GM18907 (cell line): ENCODE data around the gene SPIRE2.
"Not testable (repeated sequence)": the region's sequence is repeated elsewhere in the genome, so short reads cannot be mapped to it uniquely, and the experiment has no call there.

Experiments used
- ATAC-seq: cut with Tn5 transposase; IDR thresholded peaks from one replicate; pipeline ENCODE4 v1.9.1; 2021; ENCODE audit warnings: mild to moderate bottlenecking, moderate library complexity; ENCODE audit not compliant: unreplicated experiment

Gene SPIRE2

DNA sequence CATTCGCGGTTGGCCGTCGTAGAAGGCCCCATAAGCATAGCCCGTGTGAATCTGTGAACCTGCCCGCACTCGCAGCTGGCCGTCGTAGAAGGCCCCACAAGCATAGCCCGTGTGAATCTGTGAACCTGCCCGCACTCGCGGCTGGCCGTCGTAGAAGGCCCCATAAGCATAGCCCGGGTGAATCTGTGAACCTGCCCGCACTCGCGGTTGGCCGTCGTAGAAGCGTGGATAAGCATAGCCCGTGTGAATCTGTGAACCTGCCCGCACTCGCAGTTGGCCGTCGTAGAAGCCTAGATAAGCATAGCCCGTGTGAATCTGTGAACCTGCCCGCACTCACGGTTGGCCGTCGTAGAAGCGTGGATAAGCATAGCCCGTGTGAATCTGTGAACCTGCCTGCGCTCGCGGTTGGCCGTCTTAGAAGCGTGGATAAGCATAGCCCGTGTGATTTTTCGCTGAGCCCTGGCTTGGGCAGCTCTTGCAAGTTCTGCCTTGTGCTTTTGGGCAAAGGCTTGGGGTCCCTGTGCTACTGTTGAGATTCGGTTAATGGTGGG lies 6.6 kb downstream of the SPIRE2 start:
- ATAC-seq = not testable (repeated sequence)

DNA sequence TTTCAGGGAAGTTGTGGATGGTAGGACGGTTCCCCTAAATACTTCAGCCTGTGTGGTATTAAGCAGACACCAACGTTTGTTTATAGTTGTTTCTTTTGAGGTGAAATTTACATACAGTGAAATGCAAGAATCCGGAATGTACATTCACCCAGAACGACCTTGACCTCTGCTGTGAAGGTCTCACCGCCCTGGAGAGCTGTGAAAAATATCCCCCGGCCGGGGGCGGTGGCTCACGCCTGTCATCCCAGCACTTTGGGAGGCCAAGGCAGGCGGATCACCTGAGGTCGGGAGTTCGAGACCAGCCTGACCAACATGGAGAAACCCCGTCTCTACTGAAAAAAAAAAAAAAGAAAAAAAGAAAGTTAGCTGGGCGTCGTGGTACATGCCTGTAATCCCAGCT lies 8.2 kb downstream of the SPIRE2 start:
- ATAC-seq = not testable (repeated sequence)

DNA sequence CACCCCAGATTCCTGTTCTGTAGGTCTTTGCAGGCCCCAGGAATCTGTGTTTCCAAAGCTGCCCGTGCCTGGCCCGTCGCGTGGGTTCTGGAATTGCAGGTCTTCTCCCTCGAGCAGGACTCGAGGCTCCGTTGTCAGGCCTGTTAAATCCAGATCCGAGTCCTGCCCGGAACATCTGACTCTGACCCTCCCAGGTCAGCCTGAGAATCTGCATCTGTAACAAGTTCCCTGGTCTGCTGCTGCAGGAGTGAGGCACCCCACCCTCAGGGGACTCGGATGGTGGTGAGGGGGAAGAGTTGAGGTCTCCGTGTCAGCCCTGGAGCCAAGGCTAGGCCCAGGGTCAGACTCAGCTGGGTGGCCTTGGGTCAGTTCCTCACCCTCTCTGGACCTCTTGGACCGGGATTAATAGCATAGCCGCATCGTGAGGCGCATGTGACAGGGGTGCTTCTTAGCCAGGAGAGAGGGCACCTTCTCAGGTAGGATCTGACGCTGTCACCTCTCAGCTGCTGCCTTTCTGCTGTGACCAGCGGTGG lies 8.8 kb downstream of the SPIRE2 start:
- ATAC-seq = no peak

DNA sequence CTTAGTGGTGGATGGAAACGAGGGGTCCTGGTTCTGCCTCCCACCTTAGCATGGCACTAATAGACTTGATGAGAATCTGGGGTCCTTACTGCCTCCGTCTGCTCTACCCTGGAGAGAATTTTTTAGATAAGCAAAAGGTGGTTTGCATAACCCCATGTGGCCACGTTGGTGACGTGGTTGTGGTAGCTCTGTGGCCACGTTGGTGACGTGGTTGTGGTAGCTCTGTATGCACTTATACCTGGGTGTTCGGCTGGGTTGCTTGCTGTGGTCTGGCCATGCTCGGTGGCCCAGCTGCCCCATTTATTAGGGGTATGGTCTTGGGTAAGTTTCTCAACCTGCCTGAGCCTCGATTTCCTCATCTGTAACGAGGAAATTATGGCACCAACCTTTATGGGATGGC lies 13.0 kb downstream of the SPIRE2 start:
- ATAC-seq = no peak

DNA sequence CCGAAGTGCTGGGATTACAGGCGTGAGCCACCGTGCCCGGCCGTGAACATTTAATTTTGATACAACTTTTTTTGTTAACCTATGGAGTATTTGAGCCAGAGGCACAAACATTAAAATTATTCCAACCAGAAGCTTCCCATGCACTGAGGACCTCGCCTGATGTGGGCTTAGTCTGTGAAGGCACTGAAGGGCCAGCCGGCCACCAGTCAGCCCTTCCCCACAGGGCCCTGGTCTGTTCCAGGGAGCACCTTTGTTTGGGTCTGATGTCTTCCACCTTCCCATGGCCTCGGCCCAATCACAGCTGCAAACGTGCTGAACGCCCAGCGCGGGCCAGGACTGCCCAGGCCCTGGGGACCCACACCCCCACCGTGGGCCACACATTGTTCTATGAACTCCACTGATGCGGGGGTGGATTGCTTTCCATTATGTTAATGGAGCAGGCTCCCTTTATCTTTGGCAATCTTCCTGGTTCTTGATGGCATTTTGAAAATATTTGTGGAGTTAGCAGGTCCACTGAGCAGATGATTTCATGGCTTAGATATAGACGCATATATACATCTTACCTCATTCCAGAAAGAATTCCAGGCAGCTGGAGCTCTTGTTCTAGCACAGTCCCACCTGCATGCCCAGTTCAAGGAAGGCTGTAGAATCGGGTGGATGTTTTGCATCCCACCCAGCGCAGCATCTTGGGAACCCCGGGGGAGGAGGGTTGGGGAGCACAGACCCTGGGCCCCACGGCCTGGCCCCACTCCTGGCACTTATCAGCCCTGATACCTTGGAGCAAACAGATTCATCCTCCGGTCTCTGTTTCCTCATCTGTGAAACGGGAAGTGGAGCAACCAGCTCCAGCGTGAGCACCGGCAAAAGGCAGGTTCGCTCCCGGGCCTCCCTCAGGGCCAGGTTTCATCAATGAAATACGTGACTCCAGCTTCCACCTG lies 14.5 kb downstream of the SPIRE2 start:
- no peak for ATAC-seq

DNA sequence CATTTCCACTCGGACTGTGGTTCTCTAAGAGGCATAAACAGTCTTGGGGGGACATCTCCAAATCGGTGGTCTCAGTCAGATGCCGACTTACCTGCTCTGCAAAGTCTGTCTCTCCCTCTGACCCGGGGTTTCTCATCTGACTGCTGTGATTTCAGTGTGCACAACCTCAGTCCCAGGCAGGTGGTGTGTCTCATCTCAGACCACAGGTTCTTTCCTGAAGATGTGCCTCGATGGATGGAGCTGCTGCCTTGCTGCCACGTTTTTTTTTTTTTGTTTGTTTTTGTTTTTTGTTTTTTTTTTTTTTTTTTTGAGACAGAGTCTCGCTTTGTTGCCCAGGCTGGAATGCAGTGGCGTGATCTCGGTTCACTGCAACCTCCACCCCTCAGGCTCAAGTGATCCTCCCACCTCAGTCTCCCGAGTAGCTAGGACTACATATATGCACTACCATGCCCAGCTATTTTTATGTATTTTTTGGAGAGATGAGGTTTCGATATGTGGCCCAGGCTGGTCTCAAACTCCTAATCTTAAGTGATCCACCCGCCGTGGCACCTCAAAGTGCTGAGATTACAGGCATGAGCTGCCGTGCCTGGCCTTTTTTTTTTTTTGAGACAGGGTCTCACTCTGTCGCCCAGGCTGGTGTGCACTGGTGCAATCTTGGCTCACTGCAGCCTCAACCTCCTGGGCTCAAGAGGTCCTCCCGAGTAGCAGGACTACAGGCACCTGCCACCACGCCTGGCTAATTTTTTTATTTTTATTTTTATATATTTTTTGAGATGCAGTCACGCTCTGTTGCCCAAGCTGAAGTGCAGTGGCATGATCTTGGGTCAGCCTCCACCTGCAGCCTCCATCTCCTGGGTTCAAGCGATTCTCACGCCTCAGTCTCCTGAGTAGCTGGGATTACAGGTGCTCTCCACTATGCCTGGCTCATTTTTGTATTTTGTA lies 15.4 kb downstream of the SPIRE2 start:
- ATAC-seq = no peak

DNA sequence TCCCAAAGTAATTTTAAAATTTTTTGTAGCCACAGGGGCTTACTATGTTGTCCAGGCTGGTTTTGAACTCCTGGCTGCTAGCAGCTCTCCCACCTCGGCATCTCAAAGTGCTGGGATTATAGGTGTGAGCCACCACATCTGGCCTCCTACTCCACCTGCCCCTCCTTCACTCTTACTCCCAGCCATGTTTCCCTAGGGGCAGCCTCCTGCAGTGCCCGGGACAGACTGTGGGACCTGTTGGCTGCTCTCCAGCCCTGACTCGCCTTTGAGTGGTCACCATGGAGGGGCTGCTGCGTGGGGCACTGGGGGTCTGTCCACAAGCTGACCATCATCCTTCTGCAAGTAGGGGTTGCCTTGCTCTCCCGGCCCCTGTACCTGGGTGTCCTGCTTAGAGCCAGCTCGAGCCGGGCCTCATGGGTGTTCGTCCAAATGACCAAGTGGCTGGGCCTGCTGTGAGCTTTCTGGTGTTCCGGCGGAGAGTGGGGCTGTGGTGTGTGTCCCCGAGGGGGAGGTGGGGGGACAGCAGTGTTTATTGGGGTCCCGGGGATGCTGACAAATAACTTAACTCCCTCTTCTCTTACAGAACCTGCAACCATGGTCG lies 16.6 kb downstream of the SPIRE2 start:
- no peak for ATAC-seq

DNA sequence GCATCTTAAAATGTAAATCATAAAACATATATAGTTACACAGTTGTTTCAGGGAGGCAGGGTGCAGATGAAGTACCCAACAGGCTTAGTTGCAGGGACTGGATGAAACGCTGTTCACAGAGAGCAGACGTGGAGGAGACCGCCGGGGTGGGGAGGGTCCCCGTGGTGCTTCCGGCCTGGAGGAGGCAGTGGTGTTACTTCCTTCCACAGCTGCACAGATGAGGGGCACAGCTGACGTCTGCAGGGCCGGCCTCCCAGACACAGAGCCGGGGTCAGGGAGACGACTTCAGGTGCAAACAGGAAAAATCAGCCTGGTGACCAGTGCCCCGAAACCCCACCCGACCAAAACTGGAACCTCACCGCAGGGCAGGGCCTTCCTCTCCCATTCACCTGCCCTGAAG lies 17.1 kb downstream of the SPIRE2 start:
- ATAC-seq = no peak

DNA sequence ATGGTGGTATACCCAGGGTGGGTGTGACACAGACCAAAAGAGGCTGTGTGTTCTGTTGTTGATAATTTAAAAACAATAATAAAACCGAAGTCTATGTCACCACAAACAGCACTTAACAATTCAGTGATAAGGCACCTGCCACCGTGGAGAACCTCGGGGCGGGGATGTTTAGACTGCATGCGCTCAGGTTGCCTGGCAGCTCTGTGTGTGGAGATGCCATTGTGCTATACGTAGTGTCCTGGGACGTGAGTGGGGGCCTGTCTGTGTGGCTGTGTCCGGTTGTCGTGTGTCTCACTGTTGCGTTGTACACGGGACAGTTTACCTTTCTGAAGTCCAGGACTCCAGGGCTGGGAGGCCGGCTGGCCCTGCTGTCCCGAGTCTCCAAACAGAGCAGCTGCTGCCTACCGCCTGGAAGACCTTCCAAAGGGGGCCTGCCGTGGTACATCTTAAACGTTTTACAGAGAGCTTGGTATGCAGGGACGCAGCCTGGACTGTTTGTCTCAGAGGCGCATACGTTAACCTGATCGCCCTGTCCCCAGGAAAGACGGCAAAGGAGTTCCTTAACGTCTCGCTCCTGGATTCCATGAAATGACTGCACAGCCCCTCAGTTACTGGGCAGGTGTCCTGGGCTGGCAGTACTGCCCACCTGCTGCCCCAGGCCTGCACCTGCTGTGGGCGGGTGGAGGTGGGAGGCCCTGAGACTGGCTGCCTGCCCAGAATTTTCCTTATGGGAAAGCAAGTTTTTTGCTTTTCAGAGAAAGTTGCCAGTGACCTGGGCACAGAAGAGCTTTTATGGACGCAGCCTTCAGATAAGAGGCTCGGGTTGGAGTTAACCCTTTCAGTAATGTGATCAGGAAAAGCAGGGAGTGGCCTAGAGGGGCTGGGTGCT lies 19.0 kb downstream of the SPIRE2 start:
- ATAC-seq = no peak

DNA sequence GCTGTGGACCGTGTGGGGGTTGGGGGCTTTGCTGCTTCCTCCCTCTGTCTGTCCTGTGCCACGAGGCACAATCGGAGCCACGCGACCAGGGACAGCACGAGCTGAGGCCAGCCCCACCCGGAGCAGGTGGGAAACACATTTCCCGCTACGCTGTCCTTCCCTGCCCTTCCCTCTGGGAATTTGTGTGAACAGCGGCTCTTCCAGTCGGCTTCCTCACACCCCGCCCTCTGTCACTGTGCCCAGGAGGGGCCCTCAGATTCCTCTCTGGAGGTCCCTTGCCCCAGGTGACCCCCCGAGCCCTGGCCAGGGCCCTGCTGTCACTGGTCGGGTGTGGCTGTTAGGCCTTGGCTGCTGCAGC lies 19.6 kb downstream of the SPIRE2 start:
- no peak for ATAC-seq

DNA sequence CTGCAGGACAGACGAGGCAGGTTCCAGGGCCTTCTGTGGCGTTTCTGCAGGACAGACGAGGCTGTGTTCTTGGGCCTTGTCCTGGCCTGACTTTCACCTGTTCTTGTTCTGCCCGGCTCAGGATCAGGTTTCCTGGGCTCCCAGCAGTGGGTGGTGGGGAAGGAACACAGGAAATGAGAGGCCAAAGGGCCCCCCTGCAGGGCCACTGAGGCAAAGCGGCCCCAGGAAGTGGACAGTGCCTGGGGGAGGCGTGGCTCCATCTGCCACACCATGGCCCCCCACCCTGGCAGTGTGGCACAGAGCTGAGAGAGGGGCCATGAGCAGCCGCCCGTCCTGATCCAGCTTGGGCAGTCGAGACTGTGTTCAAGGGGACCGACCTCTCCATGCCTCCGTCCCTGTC lies 20.7 kb downstream of the SPIRE2 start:
- no peak for ATAC-seq

DNA sequence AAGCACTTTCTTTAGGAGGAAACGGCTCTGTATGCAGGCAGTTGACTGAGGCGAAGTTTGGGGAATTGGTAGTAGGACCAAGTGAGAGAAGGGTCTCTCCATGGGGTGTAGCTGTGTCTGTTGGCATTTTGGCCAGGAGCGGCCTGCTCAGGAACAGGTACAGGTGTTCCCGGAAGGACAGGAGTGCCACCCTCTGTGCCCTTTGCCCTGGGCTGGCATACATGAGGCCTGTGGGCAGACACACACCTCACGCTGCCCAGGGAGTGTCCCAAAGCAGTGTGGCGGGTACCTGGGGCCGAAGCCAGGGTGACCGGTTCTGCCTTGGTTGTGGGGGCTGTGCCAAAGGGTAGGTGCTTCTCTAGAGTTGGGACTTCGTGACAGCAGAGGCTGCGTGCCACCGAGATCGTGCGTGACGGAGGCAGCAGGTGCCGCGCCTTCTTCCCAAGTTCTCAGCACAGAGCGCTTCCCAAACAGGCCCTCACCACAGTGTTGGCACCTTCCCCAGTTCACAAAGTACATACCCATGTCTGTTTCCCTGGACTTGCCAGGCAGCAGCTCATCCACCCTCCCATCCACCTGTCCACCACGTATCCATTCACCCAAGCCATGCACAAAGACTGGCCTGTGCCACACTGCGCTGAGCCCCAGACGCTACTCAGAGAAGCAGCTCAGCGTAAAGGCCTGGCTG lies 25.2 kb downstream of the SPIRE2 start:
- ATAC-seq = no peak

DNA sequence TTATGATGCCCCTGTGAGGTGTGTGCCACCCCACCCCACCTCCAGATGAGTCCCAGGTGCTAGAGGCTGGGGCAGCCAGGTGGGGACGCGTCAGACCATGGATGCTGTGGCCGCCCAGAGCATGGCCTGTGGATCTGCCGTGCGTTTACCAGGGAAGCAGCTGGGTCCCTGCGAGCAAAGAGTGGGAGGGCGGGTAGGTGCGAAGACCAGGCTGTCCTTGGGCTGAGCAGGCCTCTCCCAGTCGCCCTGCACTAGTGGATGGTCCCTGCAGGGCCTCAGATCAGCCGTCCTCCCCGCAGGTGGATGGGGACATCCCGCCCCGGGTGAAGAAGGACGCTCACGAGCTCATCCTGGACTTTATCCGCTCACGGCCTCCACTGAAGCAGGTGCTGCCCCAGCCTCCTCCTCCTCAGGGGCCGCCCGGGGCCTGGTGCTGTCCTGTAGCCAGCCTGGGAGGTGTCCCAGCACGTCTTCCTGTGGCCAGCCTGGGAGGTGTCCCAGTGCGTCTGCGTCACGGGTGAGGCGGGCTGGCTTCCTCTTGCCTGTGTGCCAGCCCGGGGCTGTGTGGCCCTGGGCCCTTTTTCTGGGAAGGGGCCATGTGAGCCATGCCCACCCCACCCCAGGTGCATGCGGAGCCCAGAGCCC lies 27.1 kb downstream of the SPIRE2 start:
- ATAC-seq = no peak

DNA sequence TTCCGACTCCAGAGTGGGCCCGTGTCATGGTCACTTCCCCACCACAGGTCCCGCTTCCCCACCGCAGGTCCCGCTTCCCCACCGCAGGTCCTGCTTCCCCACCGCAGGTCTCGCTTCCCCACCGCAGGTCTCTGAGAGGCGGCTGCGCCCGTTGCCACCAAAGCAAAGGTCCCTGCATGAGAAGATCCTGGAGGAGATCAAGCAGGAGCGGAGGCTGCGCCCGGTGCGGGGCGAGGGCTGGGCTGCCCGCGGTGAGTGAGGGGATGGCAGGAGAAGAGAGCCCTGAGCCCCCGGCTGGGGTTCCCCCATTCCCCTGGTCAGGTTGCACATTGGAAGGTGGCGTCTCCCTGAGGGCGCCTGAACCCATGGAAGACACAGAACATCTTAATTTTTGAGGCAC lies 27.7 kb downstream of the SPIRE2 start:
- no peak for ATAC-seq

DNA sequence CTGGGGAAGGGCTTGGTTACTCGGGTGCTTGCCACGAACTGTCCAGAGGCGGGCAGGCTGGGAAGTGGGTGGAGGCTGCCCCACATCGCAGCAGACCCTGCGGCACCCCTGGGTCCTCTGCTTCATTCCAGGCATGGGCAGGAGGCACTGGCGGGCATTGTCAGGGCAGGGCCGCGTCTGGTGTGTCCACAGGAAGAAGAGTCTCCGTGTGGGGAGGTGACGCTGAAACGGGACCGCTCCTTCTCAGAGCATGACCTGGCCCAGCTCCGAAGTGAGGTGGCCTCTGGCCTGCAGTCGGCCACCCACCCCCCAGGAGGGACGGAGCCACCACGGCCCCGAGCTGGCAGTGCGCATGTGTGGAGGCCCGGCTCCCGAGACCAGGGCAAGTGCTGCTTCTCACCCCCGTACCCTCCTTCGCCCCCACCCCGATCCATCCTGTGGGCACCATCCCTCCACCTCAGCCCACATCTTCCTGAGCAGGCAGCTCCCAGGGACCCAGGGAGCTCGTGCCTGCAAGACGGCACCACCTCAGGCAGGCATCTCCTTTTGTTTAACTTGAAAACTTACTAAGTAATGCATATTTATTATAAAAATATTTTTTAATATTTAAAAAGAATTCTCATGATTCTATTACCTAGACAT lies 30.8 kb downstream of the SPIRE2 start:
- no peak for ATAC-seq

DNA sequence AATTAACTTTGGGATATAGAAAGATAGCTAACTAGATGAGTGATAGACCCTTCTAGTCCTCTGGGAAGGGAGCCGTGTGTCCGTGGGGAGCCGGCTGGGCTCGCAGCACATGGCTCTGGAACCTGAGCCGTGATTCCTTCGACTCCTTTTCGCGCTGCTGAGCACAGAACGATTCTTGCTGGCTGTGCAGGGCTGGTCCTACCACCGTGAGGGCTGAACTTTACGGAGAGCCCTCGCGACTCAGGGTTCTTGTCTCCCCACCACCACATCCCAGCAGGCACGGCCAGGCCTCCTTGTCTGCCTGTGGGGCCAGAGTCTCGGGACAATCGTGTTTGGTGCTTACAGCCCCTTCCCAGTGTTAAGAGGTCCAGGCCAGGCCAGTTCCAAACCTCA lies 31.3 kb downstream of the SPIRE2 start:
- ATAC-seq = no peak

DNA sequence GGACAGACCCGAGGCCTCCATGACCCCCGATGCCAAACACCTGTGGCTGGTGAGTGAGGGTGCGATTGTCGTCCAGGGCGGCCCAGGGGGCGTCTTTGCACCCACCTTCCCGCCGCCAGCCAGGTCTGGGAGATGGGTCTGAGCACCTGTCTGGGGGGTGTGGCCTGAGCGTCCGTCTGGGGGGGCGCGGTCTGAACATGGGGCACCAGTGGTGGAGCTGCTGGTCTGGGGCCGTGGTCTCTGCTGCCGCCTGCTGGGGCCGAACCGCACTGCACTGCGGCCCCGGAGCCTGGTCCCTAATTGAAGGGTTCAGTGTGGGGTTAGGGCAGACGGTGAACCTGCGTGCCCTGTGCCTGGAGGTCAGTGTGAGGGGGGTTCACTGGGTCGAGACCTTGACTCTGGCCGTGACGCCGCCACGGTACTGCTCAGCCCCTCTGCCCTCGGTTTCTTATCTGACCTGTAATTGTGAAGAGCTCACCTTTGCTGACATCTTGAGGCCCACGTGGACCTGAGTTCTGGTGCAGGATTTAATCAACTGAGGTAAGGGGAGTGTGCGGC lies 32.6 kb downstream of the SPIRE2 start:
- ATAC-seq = no peak

DNA sequence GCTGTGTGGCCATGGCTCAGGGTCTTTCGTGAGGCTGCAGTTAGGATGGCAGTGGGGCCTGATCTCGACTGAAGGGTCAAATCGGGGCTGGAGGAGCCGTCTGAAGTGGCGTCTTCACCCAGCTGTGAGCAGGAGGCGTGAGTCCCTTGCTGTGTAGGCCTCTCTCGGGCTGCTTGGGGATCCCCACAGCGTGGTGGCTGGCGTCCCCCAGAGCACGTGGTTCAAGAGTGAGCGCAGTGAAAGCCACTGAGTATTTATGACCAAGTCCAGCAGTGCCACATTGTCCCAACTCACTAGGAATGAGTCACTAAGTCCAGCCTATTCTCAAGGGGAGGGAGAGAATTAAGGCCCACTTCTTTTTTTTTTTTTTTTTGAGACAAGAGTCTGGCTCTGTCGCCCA lies 33.4 kb downstream of the SPIRE2 start:
- ATAC-seq = no peak
